Measurements from ENCODE around the gene APLP2. TPM values are rescaled to one million over a fixed set of nuclear protein-coding genes. Genes with fewer than 3 reads are reported as not detected.

APLP2 gene
- total and polyA plus RNA-seq, 4 donors, result 235 to 532 (median 524) TPM

GRCh38 chr11:130164221-130164570, 94.5 kb downstream of the APLP2 start:
- no peak for ATAC-seq (ENCODE audit: insufficient read depth, low FRiP score)
- Histone ChIP-seq H3K9ac (ENCODE audit: insufficient read depth in 1 of 2, low read length in 2 of 2) (no peak overlapping the region), H3K36me3 (ENCODE audit: control insufficient read depth in 4 of 4, insufficient read depth in 4 of 4, low read length in 4 of 4) (no peaks in the 10 kb centered on the region), H3K27ac (ENCODE audit: low read depth in 1 of 2, low read length in 1 of 2) (no peak overlapping the region), H3K9me3 (ENCODE audit: control insufficient read depth in 4 of 4, insufficient read depth in 3 of 4, low read length in 3 of 4) (no peaks in the 10 kb centered on the region), H3K4me3 (no peak overlapping the region), H3K27me3 (ENCODE audit: control insufficient read depth in 3 of 3, insufficient read depth in 3 of 3, low read length in 2 of 3) (peaks cover 0 to 14% (median 5%) of the 10 kb centered on the region in 3 donors), H3K4me1 (ENCODE audit: control insufficient read depth in 5 of 5, insufficient read depth in 5 of 5, low read length in 5 of 5) (peaks cover 0 to 42% (median 32%) of the 10 kb centered on the region in 5 donors)
- 54 to 70% methylated on average over 2 of the region's 2 CpGs for whole genome bisulfite sequencing, 2 donors
- TF ChIP-seq CTCF (IDR thresholded peaks at IDR 0.05; ENCODE audit: control extremely low read depth, extremely low read depth), result no peak
- no peak for DNase-seq

GRCh38 chr11:130165601-130166456, 96.1 kb downstream of the APLP2 start:
- DNase-seq, result peak in 2 of 3 donors; percentile 60 to 70
- Histone ChIP-seq H3K27me3 (ENCODE audit: control insufficient read depth in 3 of 3, insufficient read depth in 3 of 3, low read length in 2 of 3) (peaks cover 0 to 7% (median 3%) of the 10 kb centered on the region in 3 donors), H3K36me3 (ENCODE audit: control insufficient read depth in 4 of 4, insufficient read depth in 4 of 4, low read length in 4 of 4) (no peaks in the 10 kb centered on the region), H3K4me3 (no peak overlapping the region), H3K9ac (ENCODE audit: insufficient read depth in 1 of 2, low read length in 2 of 2) (no peak overlapping the region), H3K9me3 (ENCODE audit: control insufficient read depth in 4 of 4, insufficient read depth in 3 of 4, low read length in 3 of 4) (no peaks in the 10 kb centered on the region), H3K27ac (ENCODE audit: low read depth in 1 of 2, low read length in 1 of 2) (peak overlapping the region in 1 of 2 donors; percentile 62), H3K4me1 (ENCODE audit: control insufficient read depth in 5 of 5, insufficient read depth in 5 of 5, low read length in 5 of 5) (peaks cover 0 to 42% (median 32%) of the 10 kb centered on the region in 5 donors)
- no peak for ATAC-seq (ENCODE audit: insufficient read depth, low FRiP score)
- no peak for TF ChIP-seq CTCF (IDR thresholded peaks at IDR 0.05; ENCODE audit: control extremely low read depth, extremely low read depth)
- WGBS, 2 donors, result 76 to 77% methylated on average over 9 of the region's 9 CpGs

GRCh38 chr11:130166457-130166784, 96.7 kb downstream of the APLP2 start:
- no peaks in the 10 kb centered on the region for H3K36me3 ChIP-seq (ENCODE audit: control insufficient read depth in 4 of 4, insufficient read depth in 4 of 4, low read length in 4 of 4)
- H3K4me1 ChIP-seq (ENCODE audit: control insufficient read depth in 5 of 5, insufficient read depth in 5 of 5, low read length in 5 of 5), result peaks cover 0 to 38% (median 29%) of the 10 kb centered on the region in 5 donors
- peak overlapping the region in 1 of 2 donors; percentile 62 for H3K27ac ChIP-seq (ENCODE audit: low read depth in 1 of 2, low read length in 1 of 2)
- peaks cover 0 to under 1% (median under 1%) of the 10 kb centered on the region in 3 donors for H3K27me3 ChIP-seq (ENCODE audit: control insufficient read depth in 3 of 3, insufficient read depth in 3 of 3, low read length in 2 of 3)
- DNase-seq (peak; percentile 84 to 92 (median 92)), ATAC-seq (ENCODE audit: insufficient read depth, low FRiP score) (peak; percentile 66)
- no peak overlapping the region for H3K9ac ChIP-seq (ENCODE audit: insufficient read depth in 1 of 2, low read length in 2 of 2)
- H3K9me3 ChIP-seq (ENCODE audit: control insufficient read depth in 4 of 4, insufficient read depth in 3 of 4, low read length in 3 of 4), result no peaks in the 10 kb centered on the region
- TF ChIP-seq CTCF (IDR thresholded peaks at IDR 0.05; ENCODE audit: control extremely low read depth, extremely low read depth), result no peak
- 65 to 74% methylated on average over 4 of the region's 4 CpGs for WGBS, 2 donors
- H3K4me3 ChIP-seq, result no peak overlapping the region
